Endothelial cell of umbilical vein (primary cell): ENCODE measurements around the gene HACE1.

Experiments used
- CTCF ChIP-seq, 2 donors: IDR thresholded peaks; 1 replicate in 1 of 2; 2 replicates in 1 of 2; pipeline ENCODE4 v1.5.1; 2011; ENCODE audit warnings: low read length in 2 of 2, mild to moderate bottlenecking in 2 of 2, moderate library complexity in 2 of 2, control low read depth in 1 of 2, inconsistent platforms in 1 of 2, low read depth in 1 of 2; ENCODE audit not compliant: insufficient read depth in 1 of 2; ENCODE audit errors: extremely low read depth in 1 of 2
- POLR2A ChIP-seq: IDR thresholded peaks from 2 replicates; pipeline ENCODE4 v1.6.1; 2012; ENCODE audit warnings: low read depth, mild to moderate bottlenecking, control low read depth, low read length

GRCh38 chr6:104700371-104701185 is 159.1 kb downstream of the HACE1 start:
- TF ChIP-seq CTCF (IDR thresholded peaks at IDR 0.05; ENCODE audit: extremely low read depth in 1 of 2, insufficient read depth in 1 of 2, low read depth in 1 of 2, low read length in 2 of 2) (no peak), POLR2A (no peak)
